ENCODE results near the gene CPEB1.
A peak's percentile ranks its signal among the peaks of the same experiment; 100 is the strongest.

The CPEB1 gene

DNA sequence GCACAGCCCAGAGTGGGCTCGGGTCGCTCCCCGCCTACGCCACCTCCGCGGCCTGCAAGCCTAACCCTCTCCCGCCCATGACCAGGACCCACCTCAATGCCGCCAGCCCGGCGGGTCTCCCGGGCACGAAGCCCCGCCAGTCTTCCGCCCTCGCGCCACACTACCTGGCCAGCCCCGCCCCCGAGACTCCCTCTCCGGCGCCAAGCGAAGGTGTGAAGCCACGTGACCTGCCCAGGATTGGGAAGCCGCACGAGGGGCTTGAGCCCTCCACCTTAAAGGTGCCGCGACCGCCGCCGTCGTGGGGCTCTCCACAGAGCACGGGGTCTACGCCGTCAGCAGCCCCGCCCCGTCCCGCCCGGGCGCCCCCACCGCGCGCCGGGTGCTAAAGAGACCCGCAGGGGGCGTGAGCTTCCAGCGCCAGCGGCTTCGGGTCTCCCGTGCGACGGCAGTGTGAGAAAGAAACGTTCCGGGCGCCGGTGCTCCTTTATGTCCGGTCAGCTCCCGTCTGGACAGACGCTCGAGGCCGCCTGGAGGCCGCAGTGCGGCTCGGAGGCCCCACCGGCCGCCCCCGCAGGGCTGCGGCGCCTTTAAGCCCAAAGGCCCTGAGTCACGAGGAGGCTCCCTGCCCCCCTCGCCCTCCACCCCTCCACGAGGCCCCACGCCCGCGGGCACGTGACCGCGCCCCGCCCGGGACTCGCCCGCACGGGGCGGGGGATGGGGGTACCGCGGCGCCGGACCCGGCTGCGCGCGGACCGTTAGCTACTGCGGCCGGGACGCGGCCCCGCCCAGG lies at the start of gene CPEB1:
Gene CPEB1, minus strand, starts transcription at position 319 of the 790 bp plus-strand sequence. CDS start 18,904 bp downstream, outside the sequence.
- DNase-seq, result peak; percentile 70

- no peak for DNase-seq
Observed at GRCh38 chr15:82692171-82692570, 45.0 kb upstream of the CPEB1 start.

DNA sequence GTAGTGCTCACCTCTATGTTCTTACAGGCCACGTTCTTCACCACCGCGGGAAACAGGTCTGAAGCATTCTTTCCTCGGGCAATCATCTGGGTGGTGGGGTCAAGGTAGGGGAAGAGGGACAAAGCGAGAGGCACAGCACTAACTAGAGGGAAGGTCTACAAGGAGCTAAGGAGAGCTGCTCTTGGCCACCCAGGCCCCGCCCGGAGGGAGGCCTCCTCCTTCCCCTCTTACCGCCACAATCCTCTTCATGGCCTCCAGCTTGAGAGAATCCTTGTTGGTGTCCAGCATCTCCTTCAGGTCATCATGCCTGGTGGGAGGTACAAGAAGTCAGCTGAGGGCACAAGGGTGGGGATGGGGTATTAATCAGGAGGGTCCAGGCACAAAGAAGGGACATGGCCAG lies 42.0 kb upstream of the CPEB1 start:
- DNase-seq, result no peak

GRCh38 chr15:82688691-82689090 lies 41.5 kb upstream of the CPEB1 start:
- no peak for DNase-seq

DNA sequence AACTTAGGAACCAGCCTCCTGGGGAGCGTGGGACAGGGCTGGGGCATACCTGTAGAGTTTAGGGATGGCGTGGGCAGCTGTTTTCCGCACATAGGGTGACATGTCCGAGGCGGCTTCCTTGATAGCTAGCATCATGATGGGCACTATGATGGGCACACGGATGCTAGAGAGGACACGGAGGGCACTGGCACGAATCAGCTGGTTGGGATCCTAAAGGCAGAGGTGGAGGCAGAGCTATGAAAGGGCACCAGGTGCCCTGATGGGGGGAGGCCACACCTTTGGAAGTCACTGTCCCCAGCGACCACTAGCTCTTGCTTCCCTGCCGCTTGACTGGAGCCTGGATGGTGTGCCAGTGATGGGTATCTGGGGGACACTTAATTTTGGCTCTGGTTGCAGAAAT lies 34.2 kb upstream of the CPEB1 start:
- no peak for DNase-seq

DNA sequence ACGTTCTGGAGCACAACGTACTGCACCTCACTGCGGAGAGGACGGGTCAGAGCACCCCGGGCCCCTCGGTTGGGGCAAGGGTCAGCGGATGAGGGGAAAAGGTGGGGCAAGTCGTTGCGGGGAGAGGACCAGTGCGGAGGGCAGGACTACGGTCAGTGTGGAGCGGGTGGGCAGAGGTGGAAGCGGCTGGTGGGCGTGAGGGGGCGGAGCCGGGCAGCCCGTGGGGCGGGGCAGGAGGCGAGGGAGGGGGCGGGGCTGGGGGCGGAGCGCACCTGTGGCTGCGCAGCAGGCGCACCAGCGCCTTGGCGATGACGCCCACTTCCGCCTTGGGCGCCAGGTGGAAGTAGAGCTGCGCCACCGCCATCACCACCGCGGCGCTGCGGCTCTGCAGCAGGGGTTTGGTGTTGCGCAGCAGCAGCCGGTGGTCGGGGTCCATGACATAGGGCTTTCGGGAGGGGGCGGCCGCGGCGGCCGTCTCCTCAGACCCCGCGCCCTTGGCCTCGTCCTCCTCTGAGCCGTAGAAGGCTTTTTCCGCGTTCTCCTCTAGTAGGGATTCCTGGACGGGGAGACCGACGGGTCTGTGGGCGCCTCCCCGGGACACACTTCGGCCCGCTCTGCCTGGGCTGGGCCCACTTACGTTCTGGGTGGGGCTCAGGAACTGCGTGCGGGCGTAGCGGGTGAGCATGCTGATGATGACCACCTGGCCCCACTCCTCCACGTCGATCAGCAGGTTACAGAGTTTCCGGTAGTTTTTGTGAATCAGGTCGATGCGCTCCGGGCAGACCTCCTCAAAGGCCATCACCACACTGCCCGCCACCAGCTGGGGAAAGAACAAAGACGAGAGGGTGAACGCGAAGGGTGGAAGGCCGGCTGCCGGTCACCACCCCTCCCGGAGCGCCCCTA lies 33.3 kb upstream of the CPEB1 start:
- DNase-seq, result peak; percentile 26

DNA sequence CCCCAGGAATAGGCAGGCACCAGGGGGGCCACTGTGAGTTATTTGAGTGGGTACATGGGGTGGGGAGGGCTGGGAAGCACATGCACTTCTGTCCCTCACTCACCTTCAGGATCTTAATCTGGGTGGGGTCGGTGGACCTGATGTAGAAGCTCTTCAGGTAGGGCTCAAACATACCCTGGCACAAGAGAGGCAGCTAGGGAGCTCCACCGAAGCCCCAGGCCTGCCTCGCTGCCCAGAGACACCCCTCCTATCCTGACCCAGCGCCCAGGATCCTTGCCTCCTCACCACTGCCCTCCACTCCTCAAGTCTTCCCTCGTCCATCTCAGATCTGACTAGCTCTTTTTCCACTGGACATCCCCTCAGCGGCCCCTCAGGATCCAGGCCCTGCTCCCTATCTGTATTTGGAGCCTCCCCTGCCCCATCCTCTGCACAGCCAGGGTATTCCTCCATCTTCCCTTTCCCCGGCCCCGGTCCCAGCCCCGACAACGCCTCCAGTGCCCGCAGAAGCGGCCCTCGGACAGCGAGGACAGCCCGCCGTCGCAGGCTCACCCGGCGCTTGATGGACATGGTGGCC lies 32.5 kb upstream of the CPEB1 start:
- DNase-seq, result no peak

DNA sequence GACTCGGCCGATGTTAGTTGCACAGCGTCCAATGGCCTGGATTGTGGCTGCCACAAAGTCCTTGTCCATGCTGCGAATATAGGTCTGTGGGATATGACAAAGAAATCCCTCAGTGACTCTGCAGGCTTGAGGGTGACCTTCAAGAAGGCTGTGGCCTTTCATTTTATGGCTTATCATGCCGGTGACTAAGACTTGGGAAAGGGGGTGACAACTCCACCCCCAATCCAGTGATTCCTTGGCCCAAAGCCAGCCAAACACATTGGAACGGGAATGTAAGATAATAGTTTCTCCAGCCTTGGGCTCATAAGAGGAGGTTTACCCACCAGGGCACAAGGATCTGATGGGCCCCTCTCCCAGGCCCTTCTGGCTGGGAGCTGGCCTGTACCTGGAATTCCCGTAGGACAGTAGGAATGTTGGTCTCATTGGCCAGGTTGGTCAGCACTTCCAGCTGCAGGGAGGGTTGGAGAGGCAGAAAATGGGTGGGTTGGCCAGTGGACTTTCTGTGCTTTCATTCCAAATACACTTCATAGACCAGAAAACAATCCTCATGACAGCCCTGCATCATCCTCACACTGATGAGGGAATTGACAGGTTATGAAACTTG lies 30.7 kb upstream of the CPEB1 start:
- no peak for DNase-seq

DNA sequence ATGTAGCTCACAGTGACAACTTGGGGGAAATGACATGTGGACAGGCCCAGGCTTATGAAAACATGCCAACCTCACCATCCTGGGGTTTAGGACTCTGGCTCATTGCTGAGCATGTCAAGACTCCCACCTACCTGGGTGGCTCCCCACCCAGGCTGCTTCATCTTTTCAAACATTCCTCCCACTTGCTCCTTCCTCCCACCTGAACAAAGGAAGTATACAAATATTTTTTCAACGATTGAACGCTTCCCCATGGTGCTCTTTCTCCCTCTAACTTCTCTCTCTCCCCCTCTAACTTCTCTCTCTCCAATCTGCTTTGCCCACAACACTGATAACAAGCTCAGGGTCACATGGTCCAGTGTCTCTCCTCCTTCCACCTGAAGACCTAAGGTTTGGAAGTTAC lies 27.7 kb upstream of the CPEB1 start:
- DNase-seq, result no peak

DNA sequence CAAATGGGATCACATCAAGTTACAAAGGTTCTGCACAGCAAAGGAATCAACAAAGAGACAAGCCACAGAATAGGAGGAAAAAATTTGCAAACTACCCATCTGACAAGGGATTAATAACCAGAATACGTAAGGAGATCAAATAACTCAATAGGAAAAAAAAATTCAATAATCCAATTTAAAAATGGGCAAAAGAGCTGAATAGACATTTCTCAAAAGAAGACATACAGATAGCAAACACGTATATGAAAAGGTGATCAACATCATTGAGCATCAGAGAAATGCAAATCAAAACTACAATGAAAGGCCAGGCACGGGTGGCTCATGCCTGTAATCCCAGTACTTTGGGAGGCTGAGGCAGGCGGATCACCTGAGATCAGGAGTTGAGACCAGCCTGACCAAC lies 23.5 kb upstream of the CPEB1 start:
- no peak for DNase-seq

DNA sequence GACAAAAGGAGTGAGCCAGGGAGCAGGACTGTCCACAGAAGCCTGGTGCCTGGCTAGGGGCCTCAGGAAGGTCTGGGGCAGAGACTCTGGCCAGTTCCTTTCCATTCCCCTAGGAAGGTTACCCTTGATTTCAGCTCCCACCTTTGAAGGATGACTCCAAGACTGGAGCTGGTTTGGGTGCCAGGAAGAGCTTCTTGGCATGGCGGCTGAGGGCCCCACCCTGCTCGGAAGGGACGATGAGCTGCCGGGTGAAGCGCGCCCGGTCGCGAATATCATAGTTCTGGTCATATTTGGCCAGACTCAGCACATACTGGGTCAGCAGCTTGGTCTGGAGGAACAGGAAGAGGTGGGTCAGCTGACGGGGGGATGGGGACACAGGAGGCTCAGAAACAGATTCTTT lies 19.4 kb upstream of the CPEB1 start:
- DNase-seq, result no peak

DNA sequence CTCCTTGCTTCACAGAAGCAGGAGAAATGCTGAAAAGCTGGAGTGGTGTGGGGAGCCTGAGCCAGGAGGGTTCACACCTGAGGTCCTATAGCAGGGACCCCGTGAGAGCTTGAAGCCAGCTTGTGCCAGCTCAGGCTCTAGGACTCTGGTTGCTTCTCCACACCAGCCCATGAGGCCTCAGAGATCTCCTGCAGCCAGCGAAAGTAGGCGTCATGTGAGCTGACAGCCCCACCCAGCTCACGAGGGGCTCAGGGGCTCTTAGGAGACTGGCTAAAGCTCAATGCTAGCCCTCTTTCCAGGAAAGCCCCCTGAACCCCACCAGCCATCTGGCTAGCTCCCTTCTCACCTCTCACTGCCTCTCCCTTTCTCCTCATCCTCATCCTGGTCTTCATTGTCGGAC lies 16.9 kb upstream of the CPEB1 start:
- DNase-seq, result no peak

DNA sequence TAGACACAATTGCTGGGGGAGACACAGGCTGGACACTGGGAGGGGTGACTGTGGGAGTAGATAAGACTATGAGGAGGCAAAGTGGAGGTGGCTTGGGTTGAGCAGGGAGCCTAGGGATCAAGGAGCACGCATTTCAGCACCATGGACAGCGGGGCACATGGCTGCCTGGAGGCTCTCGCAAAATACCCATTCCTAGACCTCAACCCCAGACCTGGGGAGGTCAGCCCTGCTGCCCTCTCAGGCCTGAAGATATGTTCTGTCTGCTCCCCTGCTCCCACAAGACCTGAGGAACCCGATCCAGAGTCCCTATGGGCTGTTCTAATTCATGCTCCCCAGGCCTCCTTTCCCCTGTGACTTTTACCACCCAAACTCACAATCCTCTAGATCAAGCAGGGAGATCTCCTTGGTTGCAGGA lies 16.0 kb upstream of the CPEB1 start:
- DNase-seq, result peak; percentile 45

DNA sequence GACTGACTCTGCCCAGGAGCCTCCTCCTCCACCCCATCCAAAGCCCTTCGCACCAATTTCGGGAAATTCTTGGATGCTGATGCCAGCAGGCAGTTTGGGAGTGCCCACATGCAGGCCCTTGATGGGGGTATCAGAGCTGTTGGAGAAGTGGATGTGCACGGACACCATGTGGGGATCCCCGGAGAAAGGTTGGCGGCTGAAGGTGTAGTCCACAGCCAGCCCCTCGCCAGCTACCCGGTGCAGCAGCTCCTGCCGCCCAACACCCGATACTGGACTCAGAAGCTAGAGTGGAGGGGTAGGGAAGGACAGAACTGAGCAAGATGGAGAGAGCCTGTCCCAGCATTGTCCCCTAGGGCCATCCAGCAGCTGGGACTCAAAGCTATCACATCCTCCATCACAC lies 15.5 kb upstream of the CPEB1 start:
- DNase-seq, result no peak

DNA sequence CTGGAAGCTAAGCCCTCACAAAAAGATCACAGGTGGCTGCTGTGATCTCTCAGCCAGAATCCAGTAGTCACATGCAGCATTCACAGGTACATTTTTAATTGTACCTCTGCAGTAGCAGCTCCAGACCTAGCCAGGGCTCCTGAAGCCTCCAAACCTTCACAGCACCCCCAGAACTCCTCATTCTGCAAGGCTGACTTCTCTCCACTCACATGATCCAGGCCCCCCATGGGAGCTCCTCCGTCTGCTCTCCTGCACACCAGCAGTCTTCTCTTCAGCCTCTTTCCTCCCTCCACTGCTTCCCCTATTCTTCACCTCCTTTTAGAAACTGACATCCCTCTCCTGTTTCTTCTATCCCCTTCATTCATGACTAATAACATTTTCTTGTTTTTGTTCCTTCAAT lies 13.2 kb upstream of the CPEB1 start:
- no peak for DNase-seq

DNA sequence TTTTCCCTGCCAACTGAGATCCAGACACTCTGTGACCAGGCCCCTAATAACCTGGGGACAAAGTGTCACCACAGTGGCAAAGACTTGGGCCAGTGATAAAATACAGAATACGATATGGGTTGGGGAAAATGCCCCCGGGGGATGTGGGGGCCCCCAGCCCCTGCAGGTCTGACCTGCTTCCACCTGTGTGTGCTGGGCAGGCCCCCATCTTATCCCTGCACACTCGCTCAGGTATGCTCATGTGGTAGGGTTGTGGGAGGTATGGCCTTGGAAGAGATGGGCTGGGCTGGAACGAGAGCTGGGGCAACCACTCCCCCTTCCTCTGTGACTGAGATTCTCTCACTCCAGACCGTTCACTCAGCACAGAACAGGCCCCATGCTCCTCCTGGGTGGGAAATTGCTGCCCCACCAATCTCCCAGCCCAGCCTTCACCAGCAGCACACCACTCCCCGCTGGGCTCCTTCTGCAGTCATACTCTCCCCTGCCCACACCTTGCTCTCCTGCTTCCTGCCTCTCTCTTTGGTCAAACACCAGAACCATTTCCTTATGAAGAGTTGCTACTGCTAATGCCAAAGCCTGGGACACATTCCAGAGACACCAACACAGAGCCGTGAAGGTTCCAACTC lies 9.6 kb upstream of the CPEB1 start:
- no peak for DNase-seq

DNA sequence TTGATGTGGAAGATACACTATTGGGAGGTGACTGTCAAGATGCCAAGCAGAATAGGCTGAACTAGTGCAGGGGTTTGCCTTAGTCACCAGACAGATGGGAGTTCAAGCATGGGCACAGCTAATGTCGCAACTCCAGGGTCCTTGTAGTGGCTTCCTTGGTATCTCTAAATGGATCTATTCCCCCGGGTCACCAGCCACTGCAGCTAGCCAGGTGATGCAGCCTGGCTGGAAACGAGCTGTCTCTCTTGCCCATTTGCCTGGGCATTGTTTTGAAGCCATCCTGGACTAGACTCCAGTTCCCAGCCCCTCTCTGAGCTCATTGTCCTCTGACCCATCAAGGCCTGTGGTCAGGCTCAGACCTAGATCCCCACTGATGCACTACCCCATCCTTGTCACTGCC lies 8.4 kb upstream of the CPEB1 start:
- no peak for DNase-seq

DNA sequence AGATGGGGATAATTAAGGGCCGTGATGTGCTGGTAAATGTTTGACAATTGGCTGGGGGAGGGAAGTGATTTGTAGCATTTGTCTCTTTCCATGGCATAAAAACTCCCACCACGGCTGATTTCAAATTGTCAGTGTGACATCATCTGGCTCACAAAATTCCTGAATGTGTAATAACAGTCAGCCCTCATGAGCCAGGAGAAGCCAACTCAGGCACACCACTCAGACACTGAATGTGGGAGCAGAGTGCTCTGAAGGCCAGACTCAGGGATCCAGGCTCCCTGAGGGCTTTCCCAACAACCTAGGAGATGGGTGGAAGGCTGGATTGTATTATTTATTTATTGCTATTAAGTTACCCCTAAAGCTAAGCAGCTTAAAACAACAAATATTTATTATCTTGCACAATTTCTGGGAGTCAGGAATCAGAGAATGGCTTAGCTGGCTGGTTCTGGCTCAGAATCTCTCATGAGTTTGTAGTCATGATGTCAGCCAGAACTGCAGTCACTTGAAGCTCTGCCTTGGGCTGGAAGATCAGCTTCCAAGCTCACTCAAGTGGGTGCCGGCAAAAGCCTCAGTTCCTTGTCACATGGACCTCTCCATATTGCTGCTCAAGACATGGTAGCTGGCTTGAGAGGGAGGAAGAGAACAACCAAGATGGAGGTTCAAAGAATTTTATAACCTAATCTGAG lies 6.5 kb upstream of the CPEB1 start:
- DNase-seq, result no peak

DNA sequence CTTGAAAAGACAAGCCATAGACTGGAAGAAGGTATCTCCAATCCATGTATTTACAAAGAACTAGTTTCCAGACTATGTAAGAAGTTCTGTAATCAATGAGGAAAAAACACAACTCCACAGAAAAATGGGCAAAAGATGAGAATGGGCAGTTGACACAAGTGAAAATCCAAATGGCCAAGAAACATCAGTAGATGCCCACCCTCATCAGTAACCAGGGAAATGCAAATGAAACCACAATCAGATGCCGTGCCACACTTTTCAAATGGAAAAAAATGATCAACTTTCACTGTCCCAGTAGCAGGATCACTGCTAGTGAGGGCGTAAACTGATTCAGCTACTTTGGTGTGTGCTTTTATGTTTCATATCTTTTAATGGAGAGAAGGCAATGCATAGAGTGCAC lies 4.5 kb upstream of the CPEB1 start:
- DNase-seq, result no peak

DNA sequence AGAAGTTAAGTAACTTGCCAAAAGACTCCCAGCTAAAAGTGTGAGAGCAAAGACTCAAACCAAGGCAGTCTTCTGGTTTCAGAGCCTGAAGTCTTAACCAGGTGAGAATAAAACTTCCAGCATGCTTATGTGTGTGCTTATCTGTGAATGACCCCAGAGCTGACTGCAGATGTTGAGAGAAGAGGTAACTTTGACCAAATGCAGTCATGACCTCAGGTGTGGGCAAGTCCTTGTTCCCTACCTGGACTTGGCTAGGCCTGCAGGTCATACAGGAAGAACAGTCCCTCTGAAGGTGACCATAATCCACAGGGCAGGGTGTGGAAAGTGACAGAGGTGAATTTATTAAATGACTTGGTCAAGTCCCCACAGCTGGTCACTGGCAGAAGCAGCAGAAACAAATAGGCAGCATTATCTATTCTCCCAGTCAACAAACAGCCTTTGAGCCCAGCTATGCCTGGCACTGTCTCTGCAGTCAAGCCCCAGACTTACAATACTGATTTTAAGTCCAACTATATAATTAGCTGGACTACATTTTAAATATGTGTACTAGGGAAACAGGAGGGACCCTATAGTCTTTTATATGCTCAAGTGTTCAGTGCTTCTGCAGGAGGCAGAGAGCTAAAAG lies 3.0 kb upstream of the CPEB1 start:
- no peak for DNase-seq

GRCh38 chr15:82649226-82649999 lies 2.2 kb upstream of the CPEB1 start:
- no peak for DNase-seq
